Colon (tissue), 2 donors: ENCODE results near the gene FANCC.

Source experiments
- FAIRE-seq: peaks from 2 replicates; lab custom pipeline; 2012; peaks lifted over from hg19 to GRCh38; lab: Jason Lieb, UNC
- donor health status: control.
- donor health status: control.

The FANCC gene

DNA sequence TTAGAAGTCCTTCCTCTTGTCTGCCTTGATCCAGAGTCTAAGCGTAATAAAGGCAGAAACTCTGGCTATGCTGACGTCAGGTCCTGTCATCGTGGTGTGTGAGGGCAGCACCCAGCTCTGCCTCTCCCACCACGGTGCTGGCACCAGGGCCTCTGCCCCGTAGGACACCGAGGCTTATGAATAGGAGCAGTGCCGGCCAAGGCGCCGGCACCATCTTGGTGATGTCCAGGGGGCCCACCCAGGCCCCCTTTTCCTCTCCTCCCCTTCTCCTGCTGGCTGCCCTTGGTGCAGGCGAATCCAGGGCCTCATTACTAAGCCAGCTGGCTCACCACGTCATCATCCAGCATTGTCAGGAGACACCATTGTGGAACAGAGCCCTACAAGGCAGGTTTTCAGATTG is 252.3 kb downstream of the FANCC start:
- no peak for FAIRE-seq

DNA sequence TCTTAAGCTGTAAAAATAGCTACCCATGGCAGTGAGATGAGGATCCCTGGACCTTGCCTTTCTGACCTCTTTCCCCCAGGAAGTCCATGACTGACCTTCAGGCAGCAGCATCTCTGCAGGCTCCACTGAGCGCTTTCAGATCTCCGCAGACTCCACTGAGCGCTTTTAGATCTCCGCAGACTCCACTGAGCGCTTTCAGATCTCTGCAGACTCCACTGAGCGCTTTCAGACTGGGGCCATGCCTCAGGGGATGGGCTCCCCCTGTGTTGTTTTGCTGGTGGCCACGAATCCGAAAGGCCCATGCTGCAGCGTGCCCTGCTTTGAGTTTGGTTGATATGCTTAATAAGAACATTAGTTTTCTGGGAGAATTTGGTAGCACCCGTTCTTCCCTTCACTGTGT is 254.2 kb downstream of the FANCC start:
- no peak for FAIRE-seq

DNA sequence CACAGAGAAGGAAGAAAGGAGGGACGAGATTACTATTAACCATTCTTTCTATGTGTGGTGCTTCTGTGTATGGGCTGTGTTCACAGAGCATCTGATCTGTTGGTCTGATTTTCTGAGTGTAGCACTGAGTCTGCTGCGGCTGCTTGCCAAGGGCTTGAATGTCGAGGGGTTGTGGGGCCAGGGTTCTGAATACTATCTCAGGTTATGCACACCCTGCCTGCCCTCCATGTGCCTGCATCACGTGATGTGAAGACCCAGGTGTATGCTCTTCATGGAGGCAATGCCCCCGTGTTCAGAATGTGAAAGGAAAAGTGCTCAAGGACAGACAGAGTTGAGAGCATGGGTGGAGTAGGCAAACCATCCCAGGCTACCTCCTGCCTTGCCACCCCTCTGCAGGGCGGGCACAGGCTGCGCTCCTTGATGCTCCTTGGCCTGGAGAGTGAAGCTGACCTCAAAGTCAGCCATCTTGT is 254.9 kb downstream of the FANCC start:
- no peak for FAIRE-seq

DNA sequence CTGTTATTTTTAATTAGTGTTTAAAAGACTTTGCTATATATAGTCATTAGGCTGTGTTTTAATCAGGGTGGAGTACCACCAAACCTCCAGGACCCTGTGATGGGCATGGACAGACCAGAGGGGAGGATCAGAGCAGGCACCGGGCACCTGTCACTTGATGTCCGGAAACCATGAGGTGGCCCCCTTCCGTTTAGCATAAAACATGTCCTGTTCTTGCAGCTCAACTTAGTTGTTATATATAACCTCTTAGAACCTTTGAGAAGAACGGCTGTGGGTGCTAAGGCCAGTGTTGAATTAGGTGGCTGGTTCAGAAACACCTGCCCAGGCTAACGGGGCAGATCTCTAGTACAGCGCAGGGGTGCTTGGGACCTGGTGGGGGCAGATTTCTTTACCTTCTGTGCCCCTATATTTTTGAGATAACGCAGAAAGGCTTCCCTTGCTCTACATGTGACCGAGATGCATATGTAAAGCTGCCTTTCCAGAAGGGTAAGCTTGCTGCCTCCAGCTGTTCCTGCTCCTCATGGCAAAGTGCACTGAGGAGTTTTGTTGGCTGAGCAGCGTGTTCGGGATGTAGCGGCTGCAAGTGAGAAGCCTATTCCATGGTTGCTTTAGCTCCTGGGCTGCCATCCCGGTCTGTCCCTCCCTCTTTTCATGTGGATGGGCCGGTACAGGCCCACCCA is 255.5 kb downstream of the FANCC start:
- FAIRE-seq = no peak

DNA sequence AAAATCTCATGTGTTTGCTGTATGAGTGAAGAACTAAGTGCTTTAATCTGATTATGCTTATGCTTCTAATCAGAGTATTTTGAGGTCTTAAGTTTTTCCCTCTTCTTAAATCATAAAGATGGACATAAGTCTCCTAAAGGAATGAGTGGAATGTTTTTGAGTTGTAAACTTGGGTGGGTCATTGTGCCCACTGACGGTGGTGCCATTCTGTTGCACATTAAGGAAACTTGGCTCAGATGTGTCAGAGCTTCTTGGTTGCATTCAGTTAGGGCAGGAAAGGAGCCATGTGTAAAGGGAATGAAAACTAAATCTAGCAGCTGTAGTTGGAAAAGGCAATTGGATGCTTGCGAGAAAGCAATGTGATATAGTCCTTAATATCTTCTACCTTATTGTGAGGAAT is 256.6 kb downstream of the FANCC start:
- FAIRE-seq = no peak

DNA sequence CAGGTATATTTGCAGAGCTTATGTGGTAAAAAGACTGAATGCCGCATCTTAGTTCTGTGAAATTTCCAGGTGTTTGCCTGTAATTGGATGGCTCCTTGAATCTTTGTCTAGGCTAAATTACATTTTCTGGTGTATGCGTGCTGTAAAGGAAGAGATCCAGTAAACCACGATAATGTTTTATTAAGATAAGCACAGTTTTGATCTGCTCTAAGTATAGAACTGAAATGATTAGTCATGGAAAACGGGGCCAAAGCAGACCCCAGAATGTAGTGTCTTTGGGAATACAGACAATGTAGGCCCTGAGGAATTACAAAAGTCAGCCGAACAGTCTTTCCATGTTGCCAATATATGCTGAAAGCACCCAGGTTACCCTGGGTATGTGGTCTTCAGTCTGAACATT is 257.3 kb downstream of the FANCC start:
- no peak for FAIRE-seq

DNA sequence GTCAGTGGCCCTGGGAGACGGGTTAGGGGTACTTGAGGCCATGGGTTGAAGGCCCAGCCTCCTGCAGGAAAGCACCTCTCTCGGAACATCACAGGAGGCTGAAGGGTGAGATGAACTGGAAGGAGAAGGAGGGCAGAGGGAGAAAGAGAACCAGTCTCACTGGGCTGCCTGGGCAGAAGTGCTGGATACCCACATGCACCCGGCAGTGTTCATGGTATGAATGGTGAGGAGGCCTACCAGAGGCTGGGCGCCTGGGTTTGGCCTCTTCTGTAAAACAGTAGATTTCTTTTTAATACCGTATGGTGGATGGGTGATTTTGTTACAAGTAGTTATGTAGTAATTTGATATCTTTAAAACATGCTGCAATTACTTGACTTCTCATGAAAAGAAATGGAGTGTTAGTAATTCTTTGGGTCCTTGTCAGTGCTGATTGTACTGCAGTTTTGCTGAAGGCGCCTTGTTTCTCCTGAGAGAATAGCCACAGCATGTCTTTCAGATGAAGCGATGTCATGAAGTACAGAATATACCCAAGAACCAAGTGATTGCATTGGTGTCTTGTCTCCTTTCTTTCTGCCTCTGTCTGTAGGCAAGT is 258.6 kb downstream of the FANCC start:
- no peak for FAIRE-seq

DNA sequence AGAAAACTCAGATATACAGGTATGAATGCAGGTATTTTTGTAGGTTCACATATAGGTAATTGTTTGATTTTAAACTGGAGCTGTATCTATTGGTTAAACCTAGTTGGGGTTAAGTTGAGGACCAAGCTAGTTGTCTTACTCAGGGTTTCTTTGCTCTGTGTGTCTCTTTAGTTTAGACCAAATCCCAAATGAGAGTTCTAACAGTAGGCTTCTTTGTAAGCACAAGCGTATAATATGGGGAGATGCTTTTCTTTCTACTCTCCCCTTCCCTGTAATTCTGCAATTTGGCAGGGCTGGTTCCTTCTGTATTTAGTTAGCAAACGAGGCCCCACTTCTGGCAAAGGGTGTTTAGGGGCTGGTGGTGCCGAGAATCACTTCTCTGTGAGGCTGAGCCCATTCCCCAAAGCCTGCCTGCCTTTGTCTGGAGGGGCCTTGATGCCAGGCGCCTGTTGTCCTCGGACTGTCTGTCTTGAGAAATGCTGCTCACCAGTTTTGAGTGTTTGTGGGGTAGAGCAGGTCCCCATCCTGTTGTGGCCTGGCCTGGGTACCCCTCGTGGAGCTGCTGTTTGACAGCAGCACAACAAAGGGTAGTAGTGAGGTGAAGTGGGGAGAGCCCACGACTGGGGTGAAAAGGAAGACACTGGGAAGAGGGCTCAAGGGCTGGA is 259.3 kb downstream of the FANCC start:
- FAIRE-seq = no peak

DNA sequence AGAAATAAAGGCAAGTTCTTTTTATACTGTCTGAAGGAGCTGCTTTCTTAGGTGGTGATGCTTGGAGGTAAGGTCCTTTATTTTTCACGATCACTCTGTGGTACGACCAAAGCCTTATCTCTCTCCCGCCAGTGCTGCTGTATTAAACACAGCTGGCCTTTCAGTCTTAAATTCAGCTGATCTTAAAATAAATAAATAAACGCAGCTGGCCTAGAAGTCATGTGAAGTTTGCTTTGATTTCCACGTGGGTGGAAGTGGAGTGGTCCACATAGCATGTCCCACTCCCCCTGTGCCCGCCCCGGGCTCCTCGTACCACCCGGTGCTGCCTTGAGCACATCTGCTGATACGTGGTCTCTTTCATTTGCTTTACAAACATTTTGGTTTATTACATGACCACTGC is 260.4 kb downstream of the FANCC start:
- FAIRE-seq = no peak

DNA sequence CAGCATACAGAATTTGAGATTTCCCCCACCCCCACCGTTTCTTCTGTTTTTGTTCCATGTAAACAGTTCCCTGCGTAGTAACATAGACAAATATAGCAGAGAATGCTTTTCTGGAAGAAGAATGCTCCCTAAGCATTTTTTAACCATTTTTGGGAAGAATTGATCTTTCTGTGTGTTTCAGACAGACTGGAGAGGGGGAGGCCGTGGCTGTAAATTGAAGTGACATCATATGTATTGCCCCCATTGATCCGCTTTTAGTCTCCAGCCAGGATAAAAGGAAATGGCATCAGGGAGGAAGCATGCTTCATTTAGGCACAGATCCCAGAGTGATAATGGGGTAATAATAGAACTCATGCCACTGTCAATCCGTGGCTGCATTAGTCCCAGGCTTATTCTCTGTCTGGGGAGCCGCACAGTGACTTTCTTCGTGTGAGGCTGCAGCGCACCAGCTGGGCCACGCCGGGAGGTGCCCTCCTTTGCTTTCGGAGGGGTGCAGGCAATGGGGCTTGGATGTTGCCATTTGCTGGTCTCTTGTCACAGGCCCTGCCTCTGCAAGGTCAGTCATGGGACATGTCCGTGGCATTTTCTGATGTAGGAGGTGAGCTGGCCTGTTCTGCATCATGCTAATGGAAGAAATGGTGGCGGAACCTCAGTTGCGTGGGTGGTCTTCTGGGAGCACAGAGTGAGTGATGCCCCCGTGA is 261.5 kb downstream of the FANCC start:
- no peak for FAIRE-seq

DNA sequence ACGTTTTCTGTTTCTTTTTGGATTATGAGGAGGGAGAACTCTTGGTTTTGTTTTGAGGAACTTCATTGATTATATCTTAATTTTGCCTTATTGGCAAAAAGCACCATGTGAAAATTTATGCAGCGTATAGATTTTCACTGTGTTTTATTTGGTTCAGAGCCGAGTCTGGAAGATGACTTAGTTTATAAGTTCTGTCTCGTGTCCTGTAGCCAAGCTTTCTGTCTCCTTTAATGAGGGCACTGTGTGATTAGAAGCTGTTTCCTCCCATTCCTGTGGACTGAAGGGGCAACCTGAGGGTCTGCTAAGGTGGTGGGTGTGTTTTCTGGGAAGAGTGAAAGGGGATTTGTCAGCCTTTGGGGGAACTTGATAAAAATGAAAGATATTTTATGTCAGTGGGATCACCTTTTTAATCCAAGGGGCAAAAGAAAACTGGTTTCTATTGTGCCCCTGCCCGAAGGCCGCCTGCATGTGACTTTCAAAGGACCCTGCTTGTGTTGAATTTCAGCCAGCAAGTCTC is 262.1 kb downstream of the FANCC start:
- FAIRE-seq = no peak

DNA sequence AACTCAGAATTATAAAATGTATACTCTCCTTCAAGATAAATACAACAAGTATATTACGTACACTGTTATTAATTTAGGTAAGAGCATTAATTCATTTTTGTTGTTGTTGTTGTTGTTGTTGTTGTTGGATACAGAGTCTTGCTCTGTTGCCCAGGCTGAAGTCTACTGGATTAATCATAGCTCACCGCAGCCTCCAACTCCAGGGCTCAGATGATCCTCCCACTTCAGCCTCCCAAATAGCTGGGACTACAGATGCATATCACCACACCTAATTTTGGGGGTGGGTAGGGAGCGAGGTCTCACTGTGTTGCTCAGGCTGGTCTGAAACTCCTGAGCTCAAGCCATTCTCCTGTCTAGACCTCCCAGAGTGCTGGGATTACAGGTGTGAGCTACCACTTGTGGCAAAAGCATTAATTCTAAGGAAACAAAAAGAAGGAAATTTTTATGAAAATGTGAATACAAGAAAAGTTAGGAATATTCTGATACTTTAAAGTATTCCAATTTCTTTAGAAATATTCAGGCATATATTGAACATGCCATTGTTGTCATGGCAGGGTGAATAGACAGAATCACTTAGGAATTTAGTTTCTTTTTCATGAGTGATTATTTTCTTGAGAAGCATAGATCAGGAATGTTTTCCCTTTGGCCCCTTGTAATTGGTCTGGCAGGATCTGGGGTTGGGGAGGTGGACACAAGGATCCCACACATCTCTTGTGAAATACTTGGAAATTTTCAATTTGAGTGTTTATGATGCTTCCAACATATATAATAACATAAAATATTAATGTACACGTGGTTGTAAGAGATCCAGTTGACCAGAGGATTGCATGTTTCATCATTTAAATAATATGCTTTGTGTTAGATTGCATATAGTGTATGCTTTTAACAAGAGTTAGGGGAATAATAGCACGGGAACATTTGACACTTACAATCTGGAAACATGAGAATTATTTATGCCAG is 263.6 kb downstream of the FANCC start:
- no peak for FAIRE-seq

DNA sequence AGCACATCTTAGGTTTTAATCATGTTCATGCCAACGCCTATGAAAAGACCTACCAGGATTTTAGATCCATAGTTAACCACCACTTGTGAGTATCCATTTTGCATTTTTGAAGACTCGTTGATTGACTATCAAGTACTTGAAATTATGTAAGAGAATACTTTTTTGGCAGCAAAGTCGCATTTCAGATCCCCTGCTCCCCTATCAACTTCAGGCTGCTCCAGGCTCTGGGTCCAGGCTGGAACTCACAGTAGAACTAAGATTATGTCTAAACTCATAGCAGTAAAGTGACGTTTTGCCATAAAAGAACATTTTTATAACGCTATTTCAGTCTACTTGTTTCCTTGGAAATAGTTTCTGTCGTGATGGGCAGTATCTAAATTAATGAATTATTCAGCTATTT is 267.7 kb downstream of the FANCC start:
- FAIRE-seq = no peak
